GM21390 (cell line): ENCODE data around the gene ISX.

Source experiments
- ATAC-seq: cut with Tn5 transposase; IDR thresholded peaks from one replicate; pipeline ENCODE4 v1.9.1; 2021; ENCODE audit not compliant: unreplicated experiment

The ISX gene

DNA sequence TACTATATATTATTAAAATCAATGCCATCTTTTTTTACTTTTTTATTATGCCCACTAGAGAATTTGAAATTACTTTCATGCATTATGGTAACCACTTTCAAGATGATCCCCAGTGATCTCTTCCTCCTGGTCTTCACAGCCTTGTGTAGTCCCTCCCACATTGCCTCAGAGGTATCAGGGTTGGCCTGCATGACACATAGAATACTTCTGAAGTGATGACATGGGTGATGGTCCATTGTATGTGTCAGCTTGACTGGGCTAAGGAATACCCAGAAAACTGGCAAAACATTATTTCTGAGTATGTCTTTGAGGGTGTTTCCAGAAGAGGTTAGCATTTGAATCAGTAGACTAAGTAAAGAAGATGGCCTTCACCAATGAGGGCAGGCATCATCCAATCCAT lies 14.2 kb upstream of the ISX start:
- no peak for ATAC-seq

DNA sequence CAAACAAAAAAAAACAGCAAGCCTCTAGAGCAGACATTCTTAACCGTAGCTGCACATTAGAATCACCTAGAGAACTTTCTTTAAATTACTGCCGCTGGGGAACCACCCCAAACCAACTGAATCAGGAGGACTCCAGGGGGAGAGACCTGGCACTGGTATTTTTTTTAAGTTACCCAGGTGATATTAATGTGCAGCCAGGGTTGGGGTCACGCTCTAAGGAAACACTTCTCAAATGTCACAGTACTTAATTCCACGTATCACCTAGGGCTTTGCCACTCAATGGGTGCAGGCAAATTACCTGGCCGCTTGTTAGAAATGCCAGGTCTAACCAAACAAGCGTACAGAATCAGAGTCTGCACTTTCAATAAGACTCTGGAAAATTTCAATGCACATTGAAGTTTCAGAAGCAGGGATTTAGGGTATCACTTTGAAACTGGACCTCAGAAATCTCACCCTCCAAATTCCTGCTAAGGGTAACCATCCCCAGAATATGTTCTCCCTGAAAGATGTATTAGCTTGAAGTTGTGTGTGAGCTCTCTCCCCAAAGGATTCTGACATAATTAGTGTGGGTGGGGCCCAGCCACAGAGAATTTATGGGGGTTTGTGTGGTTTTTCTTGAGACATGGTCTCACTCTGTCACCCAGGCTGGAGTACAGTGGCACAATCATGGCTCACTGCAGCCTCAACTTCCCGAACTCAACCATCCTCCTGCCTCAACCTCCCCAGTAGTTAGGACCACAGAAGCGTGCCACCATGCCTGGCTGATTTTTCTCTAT lies 12.7 kb upstream of the ISX start:
- ATAC-seq, result no peak

DNA sequence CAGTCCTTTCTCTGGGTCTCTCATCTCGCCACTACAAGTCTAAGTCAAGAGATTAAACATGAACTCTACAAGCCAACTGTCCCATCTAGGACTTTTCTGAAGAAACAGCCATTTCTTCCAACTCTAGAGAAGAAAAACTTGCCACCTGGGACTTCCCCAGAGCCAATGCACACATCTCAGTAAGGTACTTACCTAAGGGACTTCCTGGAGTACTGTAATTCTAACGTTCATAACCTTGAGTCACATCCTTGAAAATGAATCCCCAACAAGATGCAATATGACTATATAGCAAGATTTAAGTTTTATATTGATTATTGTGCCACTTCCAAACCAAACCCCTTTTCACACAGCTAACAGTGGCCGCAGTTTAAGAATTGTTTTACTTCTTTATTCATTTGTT lies 11.9 kb upstream of the ISX start:
- ATAC-seq, result no peak

DNA sequence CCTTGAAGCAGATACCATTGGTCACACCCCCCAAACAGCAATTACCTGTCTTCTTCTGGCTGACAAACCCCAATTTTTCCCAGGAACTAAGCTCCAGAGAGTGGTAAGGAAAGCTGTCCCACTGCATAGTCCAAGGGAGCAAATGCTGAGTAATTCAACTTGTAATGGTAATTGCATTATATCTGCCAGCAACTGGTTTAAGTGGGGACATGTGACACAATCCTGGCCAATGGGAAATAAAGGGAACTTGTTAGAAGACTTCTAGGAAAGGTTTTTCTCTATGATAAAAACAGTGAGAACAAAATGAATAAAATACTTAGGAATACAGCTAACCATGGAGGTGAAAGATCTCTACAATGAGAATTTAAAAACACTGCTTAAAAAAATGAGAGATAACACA lies 9.5 kb upstream of the ISX start:
- no peak for ATAC-seq

DNA sequence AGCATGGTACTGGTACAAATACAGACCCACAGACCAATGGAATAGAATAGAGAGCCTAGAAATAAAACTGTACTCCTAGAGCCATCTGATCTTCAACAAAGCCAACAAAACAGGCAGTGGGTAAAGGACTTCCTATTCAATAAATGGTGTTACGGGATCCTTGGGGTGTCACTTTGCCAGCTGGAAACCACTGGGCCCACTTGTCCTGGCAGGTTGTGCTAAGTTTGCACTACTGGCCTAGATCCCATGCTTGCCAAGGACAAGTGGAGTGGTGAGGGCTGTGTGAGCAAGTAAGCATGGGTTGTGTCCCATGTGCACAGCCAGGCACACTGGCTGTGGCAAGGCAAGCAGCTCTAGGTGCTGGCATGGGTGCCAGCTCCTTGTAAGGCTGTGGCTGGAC lies 8.8 kb upstream of the ISX start:
- ATAC-seq, result no peak

DNA sequence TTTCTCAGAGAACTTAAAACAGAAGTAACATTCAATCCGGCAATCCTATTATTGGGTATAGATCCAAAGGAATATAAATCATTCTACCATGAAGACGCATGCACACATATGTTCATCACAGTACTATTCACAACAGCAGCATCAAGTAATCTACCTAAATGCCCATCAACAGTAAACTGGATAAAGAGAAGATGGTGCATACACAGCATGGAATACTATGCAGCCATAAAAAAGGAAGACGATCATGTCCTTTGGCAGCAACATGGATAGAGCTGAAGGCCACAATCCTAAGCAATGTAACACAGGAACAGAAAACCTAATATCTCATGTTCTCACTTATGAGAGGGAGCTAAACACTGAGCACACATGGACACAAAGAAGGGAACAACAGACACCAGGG lies 6.3 kb upstream of the ISX start:
- ATAC-seq, result no peak

DNA sequence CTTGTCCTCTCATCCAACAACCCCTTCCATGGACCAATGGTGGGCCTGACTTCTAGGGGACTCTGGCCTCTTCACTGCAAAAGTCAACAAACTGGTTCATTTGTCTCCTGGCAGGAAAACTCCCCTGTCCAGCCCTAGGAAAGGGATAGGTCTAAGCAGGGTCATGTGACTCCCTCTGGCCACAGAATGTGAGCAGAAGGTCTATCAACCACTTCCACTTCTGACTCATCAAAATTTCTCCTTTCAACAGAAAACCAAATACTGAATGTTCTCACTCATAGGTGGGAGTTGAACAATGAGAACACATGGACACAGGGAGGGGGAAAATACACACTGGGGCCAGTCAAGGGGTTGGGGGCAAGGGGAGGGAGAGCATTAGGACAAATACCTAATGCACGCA lies 1.3 kb upstream of the ISX start:
- ATAC-seq, result peak; percentile 72

DNA sequence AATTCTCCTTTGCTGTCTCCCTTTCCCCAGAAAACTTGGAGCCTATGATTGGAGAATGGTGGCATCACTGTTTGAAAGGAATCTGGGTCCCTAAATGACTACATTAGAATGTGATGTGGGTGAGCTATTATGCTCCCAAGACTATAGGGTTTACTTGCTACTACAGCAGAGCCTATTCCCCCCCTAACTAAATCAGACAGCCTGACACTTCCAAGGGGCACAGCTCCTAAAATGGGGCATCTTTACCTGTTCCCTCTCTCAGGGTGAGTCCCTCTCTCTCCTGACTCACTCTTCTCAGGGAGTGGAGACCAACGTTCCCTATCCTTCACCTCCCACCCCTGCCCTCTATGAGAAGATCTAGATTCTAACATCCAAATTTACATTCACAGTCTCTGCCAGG lies 775 bp upstream of the ISX start:
- no peak for ATAC-seq

DNA sequence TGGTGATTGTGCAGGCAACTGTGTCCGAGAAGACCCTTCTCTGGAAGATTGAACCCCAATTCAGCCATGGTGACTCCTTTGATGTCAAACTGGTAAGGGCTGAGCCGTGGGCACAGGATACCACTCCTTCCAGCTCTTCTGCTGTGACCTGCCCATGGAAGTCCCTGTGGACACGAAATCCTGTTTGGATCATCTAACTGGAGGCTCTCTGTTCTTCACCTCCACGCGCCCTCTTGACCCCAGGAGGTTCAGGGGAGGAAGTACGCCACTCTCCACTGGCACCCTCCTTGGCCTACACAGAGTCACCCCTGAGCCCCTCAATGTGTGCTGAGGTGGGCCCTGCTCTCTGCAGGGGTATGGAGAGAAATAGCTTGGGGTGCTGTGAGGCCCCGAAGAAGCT lies 810 bp downstream of the ISX start:
- ATAC-seq, result no peak

DNA sequence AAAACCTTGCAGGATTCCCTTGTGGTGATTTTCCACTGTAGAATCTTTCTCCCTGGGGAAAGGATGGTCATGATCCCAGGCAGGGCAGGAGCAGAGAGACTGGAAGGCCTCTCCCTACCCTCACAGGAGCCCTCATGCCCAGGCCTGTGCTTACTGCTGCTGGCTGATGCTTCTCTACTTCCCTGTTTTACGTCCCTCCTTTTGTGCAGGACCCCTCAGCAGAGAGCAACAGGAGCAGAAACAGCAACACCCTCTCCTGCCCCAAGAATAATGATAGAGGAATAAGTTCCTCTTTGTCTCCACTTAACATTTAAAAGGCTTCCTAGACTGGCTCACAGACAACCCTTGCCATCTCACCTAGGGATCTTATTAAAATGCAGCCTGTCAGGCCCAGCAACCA lies 3.6 kb downstream of the ISX start:
- no peak for ATAC-seq

DNA sequence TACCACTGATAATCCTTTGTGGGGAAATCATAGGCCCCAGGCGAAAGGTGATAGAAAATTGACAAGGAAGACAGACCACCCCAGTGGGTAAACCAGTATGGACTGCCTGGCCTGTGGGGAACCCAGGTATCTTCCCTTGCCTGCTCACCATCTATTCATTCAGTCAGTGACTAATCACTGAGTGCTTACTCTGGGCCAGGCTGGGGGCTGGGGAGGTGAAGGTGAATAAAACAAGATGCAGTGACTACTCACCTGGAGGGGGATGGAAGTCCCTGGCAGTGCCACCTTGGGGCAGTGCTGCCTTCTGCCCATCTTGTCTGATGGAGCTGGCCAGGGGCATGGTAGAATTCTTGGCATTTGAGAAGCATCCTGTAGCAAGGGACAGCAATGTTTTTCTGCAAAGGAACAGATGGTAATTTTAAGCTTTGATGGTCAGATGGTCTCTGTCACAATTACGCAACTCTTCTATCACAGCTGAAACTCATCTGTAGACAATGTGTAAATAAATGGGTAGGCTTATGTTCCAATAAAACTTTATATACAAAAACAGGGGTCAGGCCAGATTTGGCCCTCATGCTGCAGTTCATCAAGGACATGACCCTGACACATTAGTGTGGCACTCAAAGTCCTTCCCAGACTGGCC lies 4.6 kb downstream of the ISX start:
- ATAC-seq, result no peak

DNA sequence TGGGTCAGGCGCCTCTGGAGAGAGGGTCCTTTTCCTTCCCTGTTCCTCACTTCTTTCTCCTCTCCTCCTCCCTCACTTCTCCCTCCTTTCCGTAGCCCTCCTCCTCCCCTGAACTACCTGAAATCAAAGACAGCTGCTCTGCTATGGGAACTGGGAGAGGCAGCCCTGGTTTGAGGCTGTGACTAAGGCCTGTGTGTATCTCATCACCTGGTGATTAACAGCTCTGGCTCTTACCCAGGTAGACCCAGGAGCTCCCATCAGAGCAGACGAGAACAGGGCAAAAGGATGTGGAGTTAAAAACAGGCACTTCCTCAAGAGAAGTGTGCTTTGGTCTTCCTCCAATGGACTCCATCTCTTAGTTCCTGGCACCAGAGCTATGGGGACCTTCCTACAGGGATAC lies 5.8 kb downstream of the ISX start:
- ATAC-seq, result no peak

DNA sequence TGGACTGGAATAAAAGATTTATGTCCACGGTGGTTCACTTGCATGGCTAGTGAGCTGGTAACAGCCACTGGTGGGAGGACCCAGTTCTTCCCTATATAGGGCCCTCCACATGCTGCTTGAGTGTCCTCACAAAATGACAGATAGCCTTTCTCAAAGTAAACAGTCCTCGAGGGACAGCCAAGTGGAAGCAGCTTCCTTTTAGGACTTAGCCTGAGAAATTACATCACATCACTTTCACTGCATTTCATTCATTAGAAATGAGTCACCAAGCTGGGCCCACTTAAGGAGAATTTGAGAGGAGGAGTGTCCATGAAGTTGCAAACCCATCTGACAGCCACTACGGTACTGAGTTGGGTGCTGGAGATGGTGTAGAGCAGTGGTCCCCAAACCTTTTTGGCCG lies 7.0 kb downstream of the ISX start:
- no peak for ATAC-seq

DNA sequence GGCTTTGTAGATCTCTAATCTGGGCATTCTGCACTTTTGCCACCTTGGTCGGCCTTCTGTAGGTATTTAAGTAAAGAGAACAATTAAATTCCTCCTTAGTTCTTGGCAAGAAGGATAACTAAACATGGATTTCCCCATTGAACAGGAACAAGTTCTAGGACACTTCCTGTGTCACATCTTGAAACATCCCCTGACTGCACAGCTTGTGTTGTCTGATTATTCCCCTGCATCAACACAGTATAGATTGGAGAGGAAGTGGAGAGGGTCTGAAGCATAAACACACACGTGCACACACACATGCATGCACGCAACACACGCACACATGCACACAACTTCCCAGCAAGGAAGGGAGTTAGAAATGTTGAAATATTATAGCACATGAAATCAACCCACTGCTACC lies 8.6 kb downstream of the ISX start:
- no peak for ATAC-seq

DNA sequence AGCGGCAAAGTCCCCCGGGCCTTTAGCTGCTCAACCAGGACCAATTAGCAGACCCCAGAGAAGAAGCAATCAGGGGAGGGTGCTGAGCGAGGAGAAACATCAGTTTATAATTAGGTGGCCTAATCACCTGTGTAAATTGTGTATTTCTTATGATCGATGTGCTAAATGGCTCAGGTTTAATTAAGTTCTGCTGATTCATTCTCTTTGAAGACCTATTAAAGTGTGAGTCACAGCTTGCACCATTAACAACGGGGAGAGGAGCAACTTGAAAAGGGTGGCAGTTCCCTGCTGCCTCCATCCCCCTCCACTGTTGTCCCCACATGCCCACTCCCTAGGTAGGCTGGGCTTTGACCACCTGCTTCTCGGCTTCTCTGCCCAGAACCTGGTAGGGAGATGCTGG lies 10.7 kb downstream of the ISX start:
- no peak for ATAC-seq

DNA sequence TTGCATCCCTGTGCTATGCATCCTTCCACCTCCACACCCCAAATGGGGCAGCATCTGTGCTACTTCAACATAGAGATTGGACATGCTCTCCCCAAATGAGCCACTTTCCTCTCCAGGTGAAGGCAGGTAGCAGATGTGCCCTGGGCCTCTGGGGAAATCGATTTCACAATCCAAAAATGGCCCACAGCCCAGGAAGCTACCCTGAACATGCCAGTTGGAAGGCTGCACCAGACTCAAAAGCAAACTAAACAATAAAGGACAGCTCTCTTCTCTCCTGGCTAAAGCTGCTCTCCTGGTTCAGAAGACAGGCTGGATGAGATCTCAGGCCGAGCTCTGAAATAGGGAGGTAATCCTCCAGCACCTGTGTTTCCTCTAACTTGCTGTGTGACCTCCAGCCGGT lies 19.7 kb downstream of the ISX start:
- ATAC-seq, result no peak

DNA sequence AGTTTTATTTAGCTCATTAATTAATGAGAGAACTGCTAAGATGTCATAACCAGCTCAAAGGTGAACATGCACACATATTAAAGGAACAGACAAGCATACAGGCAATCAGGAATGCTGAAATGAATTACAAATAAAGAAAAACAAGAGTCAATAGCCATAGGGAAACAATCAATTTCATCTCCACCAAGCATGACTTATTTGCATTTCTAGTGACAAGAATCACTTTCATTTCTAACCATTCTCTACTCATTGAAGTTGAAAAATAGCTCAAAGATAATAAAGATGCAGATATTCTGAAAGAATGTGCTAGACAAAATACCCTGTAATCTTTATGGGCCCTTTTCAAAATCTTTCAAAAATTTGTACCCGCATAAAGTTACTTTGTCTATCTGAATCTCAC lies 23.2 kb downstream of the ISX start:
- ATAC-seq, result no peak

DNA sequence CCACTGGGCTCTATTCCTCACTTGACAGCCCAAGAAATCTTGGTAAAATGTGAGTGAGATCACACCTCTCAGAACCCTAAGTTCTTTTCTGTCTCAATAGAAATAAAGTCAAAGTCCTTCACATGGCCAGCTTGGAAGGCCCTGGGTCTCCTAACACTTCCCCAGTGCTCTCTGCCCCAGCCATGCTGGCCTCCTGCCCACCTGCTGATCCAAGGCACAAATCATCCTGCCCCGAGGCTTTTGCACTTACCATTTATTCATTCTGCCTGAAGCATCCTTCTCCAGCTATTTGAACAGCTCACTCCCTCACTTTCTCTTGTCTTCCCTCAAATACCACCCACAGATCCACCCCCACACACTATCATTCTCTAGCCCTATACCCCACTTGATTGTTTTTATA lies 26.4 kb downstream of the ISX start:
- no peak for ATAC-seq

DNA sequence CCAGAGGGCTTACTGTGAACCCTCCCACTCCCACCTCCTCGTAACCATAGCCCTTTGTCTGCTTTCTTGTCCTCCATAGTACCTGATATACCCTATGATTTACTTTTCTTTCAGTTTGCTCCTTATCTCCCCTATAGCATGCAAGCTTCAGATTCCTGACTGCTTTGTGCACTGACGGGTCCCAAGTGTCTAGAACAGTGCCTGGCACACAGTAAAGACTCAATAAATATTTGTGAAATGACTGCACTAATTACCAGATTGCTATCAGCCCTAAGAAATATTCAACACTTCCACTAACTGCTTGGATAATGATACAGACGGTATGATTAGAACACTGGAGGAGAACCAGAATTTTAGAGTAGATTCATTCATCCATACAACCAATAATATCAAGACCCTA lies 33.0 kb downstream of the ISX start:
- no peak for ATAC-seq

DNA sequence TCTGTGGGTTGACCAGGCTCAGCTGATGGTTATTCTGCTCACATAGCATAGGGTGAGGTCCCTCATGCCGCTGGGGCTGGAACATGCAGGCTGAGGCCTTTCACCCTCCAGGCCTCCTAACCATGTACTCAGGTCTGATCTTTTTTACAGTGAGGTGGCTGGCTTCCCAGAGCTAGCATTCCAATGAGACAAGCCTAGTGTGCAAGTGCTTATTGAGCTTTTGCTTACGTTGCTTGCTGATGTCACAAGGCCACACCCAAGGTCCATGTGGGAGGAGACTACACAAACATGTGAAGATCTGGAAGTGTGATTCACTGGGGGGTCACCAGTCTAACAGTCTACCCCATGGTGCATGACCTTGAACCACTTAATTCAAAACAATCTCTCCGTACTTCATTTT lies 33.9 kb downstream of the ISX start:
- no peak for ATAC-seq

DNA sequence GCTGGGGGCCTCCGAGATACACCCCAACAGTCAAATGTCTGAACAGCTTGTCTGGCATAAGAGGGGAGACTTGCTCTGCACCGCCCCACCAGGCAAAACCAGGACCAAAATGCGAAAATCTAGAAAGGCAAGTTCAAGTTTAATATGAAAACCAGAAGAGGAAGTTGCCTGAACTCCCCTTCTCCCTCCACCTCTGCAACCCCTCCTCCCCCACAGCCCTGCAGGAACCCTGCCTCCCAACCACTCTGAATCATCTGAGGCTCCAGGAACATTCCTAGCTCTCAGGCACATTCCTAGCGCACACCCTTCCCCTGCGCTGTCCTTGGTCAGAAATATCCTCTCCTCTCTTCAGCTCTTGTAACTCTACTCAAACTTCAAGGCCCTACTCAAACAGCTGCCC lies 36.7 kb downstream of the ISX start:
- ATAC-seq, result no peak

DNA sequence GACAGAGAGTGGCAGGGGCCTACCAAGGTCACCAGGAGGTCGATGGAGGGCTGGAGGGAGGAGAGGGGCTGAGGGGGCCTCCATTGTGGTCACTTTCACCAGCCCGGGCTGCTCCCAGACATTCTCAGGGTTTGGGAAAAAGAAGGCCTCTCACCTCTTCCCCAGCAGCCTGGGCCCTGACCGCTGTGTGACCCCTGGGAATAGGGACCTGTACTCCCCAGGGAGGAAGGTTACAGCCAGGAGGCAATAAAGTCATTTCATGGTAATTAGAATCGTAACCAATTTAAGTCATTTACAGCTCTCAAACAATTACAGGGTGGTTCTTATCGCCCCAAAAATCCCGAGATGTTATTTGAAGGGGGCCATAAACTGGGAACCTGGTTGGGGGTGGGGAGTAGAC lies 37.8 kb downstream of the ISX start:
- ATAC-seq, result no peak

DNA sequence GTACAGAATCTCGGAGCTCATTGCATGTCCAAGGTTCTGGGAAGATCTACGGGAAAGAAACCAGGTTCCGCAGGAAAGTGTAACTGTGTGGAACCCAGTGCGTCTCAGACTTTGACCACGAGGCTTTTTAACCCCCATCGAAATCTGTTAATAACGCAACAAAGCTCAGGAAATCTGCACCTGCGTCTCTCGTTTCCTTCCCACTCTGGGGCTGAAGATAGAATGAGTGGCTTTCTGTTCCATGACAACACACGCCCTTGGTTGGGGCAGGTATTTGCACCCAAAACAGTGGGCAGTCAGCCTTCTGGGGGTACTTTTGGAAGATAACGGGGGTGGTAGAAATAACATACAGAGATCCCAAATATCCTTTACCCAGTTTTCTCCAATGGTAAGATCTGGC lies 38.5 kb downstream of the ISX start:
- ATAC-seq, result no peak
